ENCODE results near the gene UTRN.

UTRN gene

GRCh38 chr6:144321839-144322591 lies 36.9 kb downstream of the UTRN start:
- H3K4me1 Mint-ChIP-seq, result peaks cover under 1% of the 10 kb centered on the region
- H3K27me3 Mint-ChIP-seq, result no peaks in the 10 kb centered on the region
- peaks cover 5% of the 10 kb centered on the region for H3K36me3 Mint-ChIP-seq (ENCODE audit: insufficient read depth)
- DNase-seq (ENCODE audit: low spot score in 2 of 2) (no peak), ATAC-seq (replicated peaks; ENCODE audit: extremely low read depth, poor library complexity, severe bottlenecking) (no peak)
- no peak overlapping the region for H3K4me3 Mint-ChIP-seq
- no peak overlapping the region for H3K27ac Mint-ChIP-seq (ENCODE audit: low read depth)
- no peaks in the 10 kb centered on the region for H3K9me3 Mint-ChIP-seq

- H3K27me3 Mint-ChIP-seq, result no peaks in the 10 kb centered on the region
- no peak for DNase-seq (ENCODE audit: low spot score in 2 of 2)
- peaks cover 12% of the 10 kb centered on the region for H3K4me1 Mint-ChIP-seq
- no peak overlapping the region for H3K27ac Mint-ChIP-seq (ENCODE audit: low read depth)
- no peak for ATAC-seq (replicated peaks; ENCODE audit: extremely low read depth, poor library complexity, severe bottlenecking)
- H3K9me3 Mint-ChIP-seq, result no peaks in the 10 kb centered on the region
- peaks cover 9% of the 10 kb centered on the region for H3K36me3 Mint-ChIP-seq (ENCODE audit: insufficient read depth)
- no peak overlapping the region for H3K4me3 Mint-ChIP-seq
Measured at GRCh38 chr6:144325232-144325631, 40.1 kb downstream of the UTRN start.

- no peak for DNase-seq (ENCODE audit: low spot score in 2 of 2)
- no peaks in the 10 kb centered on the region for H3K27me3 Mint-ChIP-seq
- H3K36me3 Mint-ChIP-seq (ENCODE audit: insufficient read depth), result peaks cover 9% of the 10 kb centered on the region
- H3K27ac Mint-ChIP-seq (ENCODE audit: low read depth), result peak overlapping the region; percentile 24
- no peak overlapping the region for H3K4me3 Mint-ChIP-seq
- H3K9me3 Mint-ChIP-seq, result no peaks in the 10 kb centered on the region
- H3K4me1 Mint-ChIP-seq, result peaks cover 14% of the 10 kb centered on the region
- ATAC-seq (replicated peaks; ENCODE audit: extremely low read depth, poor library complexity, severe bottlenecking), result no peak
Measured at GRCh38 chr6:144326393-144326792, 41.3 kb downstream of the UTRN start.

- Mint-ChIP-seq H3K27me3 (no peaks in the 10 kb centered on the region), H3K9me3 (no peaks in the 10 kb centered on the region), H3K27ac (ENCODE audit: low read depth) (peak overlapping the region; percentile 24), H3K4me1 (peaks cover 19% of the 10 kb centered on the region), H3K36me3 (ENCODE audit: insufficient read depth) (peaks cover 7% of the 10 kb centered on the region), H3K4me3 (no peak overlapping the region)
- DNase-seq (ENCODE audit: low spot score in 2 of 2) (no peak), ATAC-seq (replicated peaks; ENCODE audit: extremely low read depth, poor library complexity, severe bottlenecking) (no peak)
Measured at GRCh38 chr6:144327081-144327480, 41.9 kb downstream of the UTRN start.

- no peak for ATAC-seq (replicated peaks; ENCODE audit: extremely low read depth, poor library complexity, severe bottlenecking)
- no peak overlapping the region for H3K4me3 Mint-ChIP-seq
- H3K27me3 Mint-ChIP-seq, result no peaks in the 10 kb centered on the region
- no peaks in the 10 kb centered on the region for H3K9me3 Mint-ChIP-seq
- no peak for DNase-seq (ENCODE audit: low spot score in 2 of 2)
- H3K4me1 Mint-ChIP-seq, result peaks cover 41% of the 10 kb centered on the region
- no peak overlapping the region for H3K27ac Mint-ChIP-seq (ENCODE audit: low read depth)
- H3K36me3 Mint-ChIP-seq (ENCODE audit: insufficient read depth), result peaks cover 11% of the 10 kb centered on the region
Measured at GRCh38 chr6:144330017-144330987, 45.2 kb downstream of the UTRN start.

- Mint-ChIP-seq H3K4me3 (no peak overlapping the region), H3K9me3 (no peaks in the 10 kb centered on the region), H3K4me1 (peaks cover 51% of the 10 kb centered on the region), H3K36me3 (ENCODE audit: insufficient read depth) (peaks cover 12% of the 10 kb centered on the region), H3K27me3 (no peaks in the 10 kb centered on the region), H3K27ac (ENCODE audit: low read depth) (no peak overlapping the region)
- DNase-seq (ENCODE audit: low spot score in 2 of 2) (no peak), ATAC-seq (replicated peaks; ENCODE audit: extremely low read depth, poor library complexity, severe bottlenecking) (no peak)
Measured at GRCh38 chr6:144331491-144331969, 46.4 kb downstream of the UTRN start.

- no peak overlapping the region for H3K4me3 Mint-ChIP-seq
- H3K9me3 Mint-ChIP-seq, result no peaks in the 10 kb centered on the region
- H3K4me1 Mint-ChIP-seq, result peaks cover 57% of the 10 kb centered on the region
- ATAC-seq (replicated peaks; ENCODE audit: extremely low read depth, poor library complexity, severe bottlenecking) (no peak), DNase-seq (ENCODE audit: low spot score in 2 of 2) (no peak)
- H3K36me3 Mint-ChIP-seq (ENCODE audit: insufficient read depth), result peaks cover 14% of the 10 kb centered on the region
- H3K27me3 Mint-ChIP-seq, result no peaks in the 10 kb centered on the region
- no peak overlapping the region for H3K27ac Mint-ChIP-seq (ENCODE audit: low read depth)
Measured at GRCh38 chr6:144332177-144332576, 47.0 kb downstream of the UTRN start.

GRCh38 chr6:144334150-144334708 lies 49.1 kb downstream of the UTRN start:
- Mint-ChIP-seq H3K4me3 (peak overlapping the region; percentile 74), H3K36me3 (ENCODE audit: insufficient read depth) (peaks cover 13% of the 10 kb centered on the region), H3K9me3 (no peaks in the 10 kb centered on the region), H3K27ac (ENCODE audit: low read depth) (peak overlapping the region; percentile 92), H3K27me3 (no peaks in the 10 kb centered on the region), H3K4me1 (peaks cover 65% of the 10 kb centered on the region)
- ATAC-seq (replicated peaks; ENCODE audit: extremely low read depth, poor library complexity, severe bottlenecking) (peak; percentile 91), DNase-seq (ENCODE audit: low spot score in 2 of 2) (peak; percentile 54 to 74)

Measured in central memory CD8-positive, alpha-beta T cell (primary cell).